T47D (cell line): ENCODE data around the gene MAP3K5.
"Not testable (repeated sequence)": the region's sequence is repeated elsewhere in the genome, so short reads cannot be mapped to it uniquely, and the experiment has no call there.

ENCODE experiments used
- DNase-seq, 2 experiments: peaks; one replicate each; pipeline versions ENCODE4 v3.0.0 to v3.0.0-alpha.2; 2011 to 2012; ENCODE audit warnings: low read depth in 1 of 2, low spot score in 1 of 2
- JUND ChIP-seq: IDR thresholded peaks from 2 replicates; pipeline ENCODE4 v1.6.1; 2012; ENCODE audit warnings: low read depth
- in situ Hi-C: cut with HindIII; loops from 2 replicates; pipeline ENCODE4 v1.10.0; 2016; ENCODE audit warnings: low sequenced_read_pairs, low pct_unique_long_range_greater_than_20kb

Gene MAP3K5, protein sequence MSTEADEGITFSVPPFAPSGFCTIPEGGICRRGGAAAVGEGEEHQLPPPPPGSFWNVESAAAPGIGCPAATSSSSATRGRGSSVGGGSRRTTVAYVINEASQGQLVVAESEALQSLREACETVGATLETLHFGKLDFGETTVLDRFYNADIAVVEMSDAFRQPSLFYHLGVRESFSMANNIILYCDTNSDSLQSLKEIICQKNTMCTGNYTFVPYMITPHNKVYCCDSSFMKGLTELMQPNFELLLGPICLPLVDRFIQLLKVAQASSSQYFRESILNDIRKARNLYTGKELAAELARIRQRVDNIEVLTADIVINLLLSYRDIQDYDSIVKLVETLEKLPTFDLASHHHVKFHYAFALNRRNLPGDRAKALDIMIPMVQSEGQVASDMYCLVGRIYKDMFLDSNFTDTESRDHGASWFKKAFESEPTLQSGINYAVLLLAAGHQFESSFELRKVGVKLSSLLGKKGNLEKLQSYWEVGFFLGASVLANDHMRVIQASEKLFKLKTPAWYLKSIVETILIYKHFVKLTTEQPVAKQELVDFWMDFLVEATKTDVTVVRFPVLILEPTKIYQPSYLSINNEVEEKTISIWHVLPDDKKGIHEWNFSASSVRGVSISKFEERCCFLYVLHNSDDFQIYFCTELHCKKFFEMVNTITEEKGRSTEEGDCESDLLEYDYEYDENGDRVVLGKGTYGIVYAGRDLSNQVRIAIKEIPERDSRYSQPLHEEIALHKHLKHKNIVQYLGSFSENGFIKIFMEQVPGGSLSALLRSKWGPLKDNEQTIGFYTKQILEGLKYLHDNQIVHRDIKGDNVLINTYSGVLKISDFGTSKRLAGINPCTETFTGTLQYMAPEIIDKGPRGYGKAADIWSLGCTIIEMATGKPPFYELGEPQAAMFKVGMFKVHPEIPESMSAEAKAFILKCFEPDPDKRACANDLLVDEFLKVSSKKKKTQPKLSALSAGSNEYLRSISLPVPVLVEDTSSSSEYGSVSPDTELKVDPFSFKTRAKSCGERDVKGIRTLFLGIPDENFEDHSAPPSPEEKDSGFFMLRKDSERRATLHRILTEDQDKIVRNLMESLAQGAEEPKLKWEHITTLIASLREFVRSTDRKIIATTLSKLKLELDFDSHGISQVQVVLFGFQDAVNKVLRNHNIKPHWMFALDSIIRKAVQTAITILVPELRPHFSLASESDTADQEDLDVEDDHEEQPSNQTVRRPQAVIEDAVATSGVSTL (N-terminal part only)

GRCh38 chr6:136792410-136793262, at the start of gene MAP3K5:
Gene MAP3K5, minus strand, starts transcription at chr6:136792477. Its CDS starts 320 bp downstream, at chr6:136792157.
- no peak for TF ChIP-seq JUND
- in situ Hi-C loops = no loop called here
- DNase-seq = peak; percentile 35 to 89

DNA sequence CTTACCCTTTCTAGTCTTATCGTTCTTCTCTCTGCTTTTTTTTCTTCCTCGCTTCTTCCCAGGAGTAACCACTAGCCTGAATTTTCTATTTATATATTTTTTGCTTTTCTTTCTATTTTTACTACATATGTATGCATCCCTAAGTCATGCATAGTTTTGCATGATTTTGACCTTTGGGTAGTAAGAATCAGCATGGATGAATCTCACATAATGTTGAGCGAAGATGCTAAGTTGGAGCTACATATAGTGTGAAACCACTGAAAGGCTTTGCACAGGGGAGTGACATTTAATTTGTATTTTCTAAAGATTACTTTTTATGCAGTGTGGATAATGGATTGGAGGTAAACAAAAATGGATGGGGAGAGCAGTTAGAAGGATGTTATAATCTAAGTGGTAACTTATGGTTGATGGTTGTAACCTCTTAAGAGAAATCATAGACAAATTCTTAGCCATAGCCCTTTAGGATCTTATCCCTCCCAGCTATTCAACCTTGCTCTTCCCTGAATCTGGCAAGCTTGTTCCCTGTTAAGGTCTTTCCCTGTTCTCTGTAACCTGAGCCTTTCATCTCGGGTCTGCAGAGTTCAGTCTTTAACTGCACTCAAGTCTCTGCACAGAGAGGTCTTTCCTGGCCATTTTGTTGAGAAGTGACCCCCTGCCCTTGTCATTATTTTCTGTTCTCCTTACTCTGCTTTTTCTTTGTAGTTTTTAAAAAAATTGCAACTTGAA, 48.2 kb upstream of the MAP3K5 start:
- in situ Hi-C loops = no loop called here
- no peak for DNase-seq
- TF ChIP-seq JUND = no peak

DNA sequence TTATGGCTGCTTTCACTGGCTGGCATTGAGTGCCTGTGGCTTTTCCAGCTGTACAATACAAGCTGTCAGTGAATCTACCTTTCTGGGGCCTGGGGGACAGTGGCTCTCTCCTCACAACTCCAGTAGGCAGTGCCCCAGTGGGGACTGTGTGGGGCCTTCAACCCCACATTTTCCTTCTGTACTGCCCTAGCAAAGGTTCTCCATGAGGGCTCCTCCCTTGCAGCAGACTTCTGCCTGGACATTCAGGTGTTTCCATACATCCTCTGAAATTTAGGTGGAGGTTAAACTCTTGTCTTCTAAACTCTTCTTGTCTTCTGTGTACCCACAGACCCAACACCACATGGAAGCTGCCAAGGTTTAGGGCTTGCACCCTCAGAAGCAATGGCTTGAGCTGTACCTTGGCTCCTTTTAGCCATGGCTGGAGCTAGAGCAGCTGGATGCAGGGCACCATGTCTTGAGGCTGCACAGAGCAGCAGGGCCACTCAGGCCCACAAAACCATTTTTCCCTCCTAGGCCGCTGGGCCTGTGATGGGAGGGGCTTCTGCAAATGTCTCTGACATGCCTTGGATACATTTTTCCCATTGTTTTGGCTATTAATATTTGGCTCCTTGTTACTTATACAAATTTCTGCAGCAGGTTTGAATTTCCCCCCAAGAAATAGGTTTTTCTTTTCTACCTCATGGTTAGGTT, 39.7 kb upstream of the MAP3K5 start:
- in situ Hi-C loops = no loop called here
- TF ChIP-seq JUND = no peak
- no peak for DNase-seq

DNA sequence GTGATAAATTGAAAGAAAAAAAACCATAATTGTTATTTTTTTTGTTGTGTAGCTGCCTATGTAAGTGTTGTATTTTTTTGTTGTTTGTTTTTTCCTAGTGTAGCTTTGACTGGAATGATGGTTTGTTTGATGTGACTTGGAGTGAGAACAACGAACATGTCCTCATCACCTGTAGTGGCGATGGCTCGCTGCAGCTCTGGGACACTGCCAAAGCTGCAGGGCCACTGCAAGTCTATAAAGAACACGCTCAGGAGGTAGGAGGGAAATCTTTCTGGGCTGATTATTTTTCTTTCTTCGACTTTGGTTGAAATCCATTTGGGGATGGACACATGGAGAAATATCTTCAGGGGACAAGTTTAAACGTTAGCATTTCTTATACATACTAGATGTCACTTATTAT, 33.9 kb upstream of the MAP3K5 start:
- no peak for TF ChIP-seq JUND
- in situ Hi-C loops = no loop called here
- DNase-seq = no peak

- in situ Hi-C loops = no loop called here
- TF ChIP-seq JUND = no peak
- no peak for DNase-seq
Measured at GRCh38 chr6:136823128-136823660, 30.9 kb upstream of the MAP3K5 start.

- DNase-seq = peak; percentile 59 to 91
- TF ChIP-seq JUND = no peak
- in situ Hi-C loops = no loop called here
Measured at GRCh38 chr6:136822376-136823127, 30.3 kb upstream of the MAP3K5 start, which contains the start of gene PEX7. Gene PEX7, plus strand, starts transcription at chr6:136822592. Its CDS starts 74 bp downstream, at chr6:136822666.

- in situ Hi-C loops = no loop called here
- no peak for TF ChIP-seq JUND
- peak in 1 of 2 experiments; percentile 7 for DNase-seq
Measured at GRCh38 chr6:136822046-136822375, 29.7 kb upstream of the MAP3K5 start.

DNA sequence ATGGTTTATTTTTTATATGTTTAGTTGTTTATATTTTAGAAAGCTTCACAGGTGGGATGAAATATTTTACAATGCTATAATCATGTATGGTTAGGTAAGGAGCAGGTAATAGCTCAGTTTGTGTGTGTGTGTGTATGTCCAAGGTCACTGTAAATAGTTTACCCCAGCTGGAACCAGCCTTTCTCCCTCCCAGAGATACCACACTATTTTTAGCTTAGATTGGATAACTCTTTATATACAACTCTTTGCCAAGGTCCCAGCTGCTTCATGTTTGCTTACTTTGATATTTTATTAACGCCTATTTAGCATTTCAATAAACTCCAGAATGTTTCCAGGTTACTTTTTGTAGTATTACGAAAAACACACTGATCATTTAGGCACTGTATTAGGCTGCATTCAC, 28.3 kb upstream of the MAP3K5 start:
- DNase-seq = no peak
- in situ Hi-C loops = no loop called here
- no peak for TF ChIP-seq JUND

DNA sequence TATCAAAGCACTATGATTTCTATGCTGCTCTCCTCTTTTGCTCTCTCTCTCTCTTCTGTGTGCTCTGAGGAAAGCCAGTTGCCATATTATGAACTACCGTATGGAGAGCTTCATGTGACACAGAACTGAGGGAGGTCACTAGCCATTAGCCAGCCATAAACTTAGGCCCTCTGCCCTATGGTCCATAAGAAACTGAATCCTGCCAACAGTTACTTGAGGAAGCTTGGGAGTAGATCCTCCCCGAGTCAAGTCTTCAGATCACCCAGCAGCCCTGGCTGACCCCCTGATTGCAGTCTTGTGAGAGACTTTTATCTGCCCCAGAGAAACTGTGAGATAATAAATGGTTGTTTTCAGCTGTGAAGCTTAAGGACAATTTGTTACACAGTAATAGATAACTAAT, 24.4 kb upstream of the MAP3K5 start:
- TF ChIP-seq JUND = no peak
- DNase-seq = no peak
- in situ Hi-C loops = no loop called here

- DNase-seq, in situ Hi-C loops: not testable (repeated sequence)
Measured at GRCh38 chr6:136815608-136816007, 23.3 kb upstream of the MAP3K5 start.
